Esophagus muscularis mucosa (tissue), 4 donors: ENCODE measurements around the gene TBC1D9. TPM values are rescaled to one million over a fixed set of nuclear protein-coding genes. Genes with fewer than 3 reads are reported as not detected.

Experiments
- DNase-seq: peaks from one replicate; pipeline ENCODE4 v3.0.0-alpha.2; 2017; ENCODE audit errors: extremely low spot score
- H3K27ac ChIP-seq, 4 donors: fragments of 200-600 bp; sonication (generic); replicated peaks in 1 of 4; 1 replicate in 3 of 4; 2 replicates in 1 of 4; pipeline ENCODE4 v1.5.1; 2016 to 2019; ENCODE audit warnings: mild to moderate bottlenecking in 1 of 4
- H3K27me3 ChIP-seq, 4 donors: fragments of 200-600 bp; sonication (generic); one replicate each; pipeline versions ENCODE4 v1.5.1 to v1.6.0; 2016 to 2019
- H3K36me3 ChIP-seq, 4 donors: fragments of 200-600 bp; sonication (generic); one replicate each; pipeline ENCODE4 v1.5.1; 2016 to 2019
- H3K4me1 ChIP-seq, 4 donors: fragments of 200-600 bp; sonication (generic); one replicate each; pipeline ENCODE4 v1.5.1; 2016 to 2019
- H3K4me3 ChIP-seq, 4 donors: fragments of 200-600 bp; sonication (generic); 1 replicate in 2 of 4; 2 replicates in 2 of 4; pipeline ENCODE4 v1.5.1; 2016 to 2019; ENCODE audit warnings: mild to moderate bottlenecking in 4 of 4, moderate library complexity in 1 of 4
- H3K9me3 ChIP-seq, 4 donors: fragments of 200-600 bp; sonication (generic); 1 replicate in 3 of 4; 2 replicates in 1 of 4; pipeline ENCODE4 v1.5.1; 2016 to 2019
- CTCF ChIP-seq, 3 experiments: fragments of 200-600 bp in 2 of 3; fragments of 450-650 bp in 1 of 3; sonication (generic) in 2 of 3; IDR thresholded peaks; one replicate each; pipeline ENCODE4 v1.5.1; 2017 to 2019; ENCODE audit warnings: antibody characterized with exemption in 3 of 3, mild to moderate bottlenecking in 2 of 3, moderate library complexity in 1 of 3
- EP300 ChIP-seq: sonication (generic); formaldehyde crosslinking; IDR thresholded peaks from one replicate; pipeline ENCODE4 v1.6.1; 2017; ENCODE audit warnings: antibody characterized with exemption
- POLR2A ChIP-seq: fragments of 450-650 bp; IDR thresholded peaks from one replicate; pipeline ENCODE4 v1.6.1; 2017; ENCODE audit warnings: antibody characterized with exemption, moderate library complexity, mild to moderate bottlenecking, low read depth
- POLR2AphosphoS5 ChIP-seq, 2 donors: sonication (generic); formaldehyde crosslinking; IDR thresholded peaks; one replicate each; pipeline ENCODE4 v1.6.1; 2017; ENCODE audit warnings: antibody characterized with exemption in 2 of 2
- WGBS: methylation state at CpG from one replicate; pipeline ENCODE4 v1.1.5; 2018; 5-methylcytosine and 5-hydroxymethylcytosine counted together
- intact Hi-C: fragments of 100-400 bp; cut with DNase I; formaldehyde crosslinking; loops from one replicate; pipeline ENCODE4 v1.15.1; 2023
- total RNA-seq, 4 donors: library from RNA; depleted of rRNA; stranded (reverse); fragments of >200 nt; gene quantifications; one replicate each; pipeline versions ENCODE4 v1.1.0 to v1.2.1, GENCODE V29; 2016

Gene TBC1D9
- total RNA-seq, 4 donors from 2014 or later, result 15.4 to 23.8 (median 21.3) TPM

GRCh38 chr4:140740906-140741670 lies 15.1 kb downstream of the TBC1D9 start:
- H3K36me3 ChIP-seq, result no peaks in the 10 kb centered on the region
- H3K27me3 ChIP-seq, result no peaks in the 10 kb centered on the region
- H3K9me3 ChIP-seq, result no peaks in the 10 kb centered on the region
- no peak overlapping the region for H3K4me3 ChIP-seq
- H3K27ac ChIP-seq, result no peak overlapping the region
- TF ChIP-seq EP300, result no peak
- no peak for TF ChIP-seq POLR2AphosphoS5 (IDR thresholded peaks at IDR 0.05)
- no peak for TF ChIP-seq POLR2A
- no peak for TF ChIP-seq CTCF (IDR thresholded peaks at IDR 0.05)
- H3K4me1 ChIP-seq, result peaks cover 31 to 45% (median 39%) of the 10 kb centered on the region in 4 donors
- WGBS, result 90% methylated on average over 3 of the region's 3 CpGs
- intact Hi-C loops, result no loop called here
- no peak for DNase-seq

- WGBS, result 100% methylated on average over 1 of the region's 1 CpG
- no peak overlapping the region for H3K4me3 ChIP-seq
- DNase-seq, result no peak
- no peaks in the 10 kb centered on the region for H3K9me3 ChIP-seq
- no peak overlapping the region for H3K27ac ChIP-seq
- no peaks in the 10 kb centered on the region for H3K27me3 ChIP-seq
- no peaks in the 10 kb centered on the region for H3K36me3 ChIP-seq
- no peak for TF ChIP-seq CTCF (IDR thresholded peaks at IDR 0.05)
- TF ChIP-seq POLR2AphosphoS5 (IDR thresholded peaks at IDR 0.05), result no peak
- TF ChIP-seq EP300, result no peak
- TF ChIP-seq POLR2A, result no peak
- intact Hi-C loops, result no loop called here
- peaks cover 31 to 49% (median 39%) of the 10 kb centered on the region in 4 donors for H3K4me1 ChIP-seq
Measured at GRCh38 chr4:140740422-140740821, 15.8 kb downstream of the TBC1D9 start.

GRCh38 chr4:140739971-140740370 lies 16.2 kb downstream of the TBC1D9 start:
- no peak overlapping the region for H3K4me3 ChIP-seq
- H3K36me3 ChIP-seq, result no peaks in the 10 kb centered on the region
- H3K27ac ChIP-seq, result no peak overlapping the region
- peaks cover 31 to 49% (median 39%) of the 10 kb centered on the region in 4 donors for H3K4me1 ChIP-seq
- no peak for DNase-seq
- H3K9me3 ChIP-seq, result no peaks in the 10 kb centered on the region
- no peaks in the 10 kb centered on the region for H3K27me3 ChIP-seq
- intact Hi-C loops, result no loop called here
- TF ChIP-seq EP300 (no peak), CTCF (IDR thresholded peaks at IDR 0.05) (no peak), POLR2A (no peak), POLR2AphosphoS5 (IDR thresholded peaks at IDR 0.05) (no peak)

GRCh38 chr4:140738139-140738538 lies 18.0 kb downstream of the TBC1D9 start:
- intact Hi-C loops, result no loop called here

More at GRCh38 chr4:140738139-140738538, 18.0 kb downstream of the TBC1D9 start:
- Histone ChIP-seq H3K36me3 (no peaks in the 10 kb centered on the region), H3K4me1 (peaks cover 18 to 41% (median 28%) of the 10 kb centered on the region in 4 donors), H3K4me3 (no peak overlapping the region), H3K27ac (no peak overlapping the region), H3K27me3 (no peaks in the 10 kb centered on the region), H3K9me3 (no peaks in the 10 kb centered on the region)
- TF ChIP-seq CTCF (IDR thresholded peaks at IDR 0.05) (no peak), POLR2AphosphoS5 (IDR thresholded peaks at IDR 0.05) (no peak), EP300 (no peak), POLR2A (no peak)
- 81% methylated on average over 1 of the region's 1 CpG for WGBS
- no peak for DNase-seq
